Measurements from ENCODE around the gene GALNT18. TPM values are rescaled to one million over a fixed set of nuclear protein-coding genes. Genes with fewer than 3 reads are reported as not detected.

The GALNT18 gene
- total RNA-seq: 1 to 10 TPM; 1.3 TPM
- not detected for polyA plus RNA-seq

GRCh38 chr11:11621573-11622339 is at the start of gene GALNT18:
TSS of gene GALNT18 (minus strand) at chr11:11622005.
- CTCF ChIA-PET: interaction anchor here (0.6 kb wide), 1 partner anchor 29 kb away, joined by 3 read pairs; no protein-coding TSS in a partner anchor
- POLR2A ChIA-PET: no interaction called here
- Histone ChIP-seq H3K4me3 (ENCODE audit: low read length) (no peak within 1 kb of the TSS), H3K27ac (ENCODE audit: low read depth, low read length) (no peak within 1 kb of the TSS), H3K9me3 (ENCODE audit: low read length) (no peaks in the 10 kb centered on the region), H3K36me3 (ENCODE audit: insufficient read depth, low read length) (no peaks in the 10 kb centered on the region), H3K27me3 (ENCODE audit: insufficient read depth, low read length, poor library complexity, severe bottlenecking) (peaks cover 9% of the 10 kb centered on the region), H3K4me1 (ENCODE audit: insufficient read depth, low read length) (no peaks in the 10 kb centered on the region)
- H3K4me3 Mint-ChIP-seq: peak within 1 kb of the TSS in 6 of 7 donors; percentile 24 to 68 (median 46)
- H3K4me1 Mint-ChIP-seq: peaks cover 0 to 18% (median 7%) of the 10 kb centered on the region in 3 donors
- peak in 4 of 5 donors; percentile 13 to 41 (median 26) for DNase-seq
- no peaks in the 10 kb centered on the region for H3K36me3 Mint-ChIP-seq
- no peaks in the 10 kb centered on the region for H3K9me3 Mint-ChIP-seq
- H3K27ac Mint-ChIP-seq: peak within 1 kb of the TSS in 1 of 8 donors; percentile 19
- peaks cover 20 to 57% of the 10 kb centered on the region in 2 donors for H3K27me3 Mint-ChIP-seq

GRCh38 chr11:11670574-11670973 is 48.8 kb upstream of the GALNT18 start:
- no peaks in the 10 kb centered on the region for H3K9me3 ChIP-seq (ENCODE audit: low read length)
- Mint-ChIP-seq H3K4me1 (no peaks in the 10 kb centered on the region), H3K36me3 (no peaks in the 10 kb centered on the region), H3K9me3 (peaks cover 0 to 6% (median 0%) of the 10 kb centered on the region in 5 donors), H3K27ac (no peak overlapping the region), H3K4me3 (no peak overlapping the region), H3K27me3 (peaks cover 14 to 40% of the 10 kb centered on the region in 2 donors)
- POLR2A ChIA-PET: no interaction called here
- H3K4me3 ChIP-seq (ENCODE audit: low read length): no peak overlapping the region
- H3K36me3 ChIP-seq (ENCODE audit: insufficient read depth, low read length): no peaks in the 10 kb centered on the region
- no peaks in the 10 kb centered on the region for H3K4me1 ChIP-seq (ENCODE audit: insufficient read depth, low read length)
- no peaks in the 10 kb centered on the region for H3K27me3 ChIP-seq (ENCODE audit: insufficient read depth, low read length, poor library complexity, severe bottlenecking)
- H3K27ac ChIP-seq (ENCODE audit: low read depth, low read length): no peak overlapping the region
- CTCF ChIA-PET: no interaction called here
- DNase-seq: no peak

- CTCF ChIA-PET: no interaction called here
- Histone ChIP-seq H3K4me1 (ENCODE audit: insufficient read depth, low read length) (no peaks in the 10 kb centered on the region), H3K4me3 (ENCODE audit: low read length) (no peak overlapping the region), H3K27ac (ENCODE audit: low read depth, low read length) (no peak overlapping the region), H3K36me3 (ENCODE audit: insufficient read depth, low read length) (no peaks in the 10 kb centered on the region), H3K27me3 (ENCODE audit: insufficient read depth, low read length, poor library complexity, severe bottlenecking) (no peaks in the 10 kb centered on the region), H3K9me3 (ENCODE audit: low read length) (no peaks in the 10 kb centered on the region)
- H3K9me3 Mint-ChIP-seq: peaks cover 0 to 6% (median 0%) of the 10 kb centered on the region in 5 donors
- H3K4me3 Mint-ChIP-seq: no peak overlapping the region
- no peak overlapping the region for H3K27ac Mint-ChIP-seq
- H3K4me1 Mint-ChIP-seq: no peaks in the 10 kb centered on the region
- H3K27me3 Mint-ChIP-seq: peaks cover 10 to 41% of the 10 kb centered on the region in 2 donors
- POLR2A ChIA-PET: no interaction called here
- H3K36me3 Mint-ChIP-seq: no peaks in the 10 kb centered on the region
- no peak for DNase-seq
These were observed 47.5 kb upstream of the GALNT18 start for GRCh38 chr11:11669233-11669846.

GRCh38 chr11:11668781-11669180 is 47.0 kb upstream of the GALNT18 start:
- no peak overlapping the region for H3K27ac ChIP-seq (ENCODE audit: low read depth, low read length)
- no peaks in the 10 kb centered on the region for H3K36me3 Mint-ChIP-seq
- no peak overlapping the region for H3K4me3 ChIP-seq (ENCODE audit: low read length)
- no peaks in the 10 kb centered on the region for H3K4me1 ChIP-seq (ENCODE audit: insufficient read depth, low read length)
- peaks cover 10 to 46% of the 10 kb centered on the region in 2 donors for H3K27me3 Mint-ChIP-seq
- no peak overlapping the region for H3K27ac Mint-ChIP-seq
- no peak overlapping the region for H3K4me3 Mint-ChIP-seq
- H3K9me3 ChIP-seq (ENCODE audit: low read length): no peaks in the 10 kb centered on the region
- H3K36me3 ChIP-seq (ENCODE audit: insufficient read depth, low read length): no peaks in the 10 kb centered on the region
- DNase-seq: no peak
- POLR2A ChIA-PET: no interaction called here
- H3K27me3 ChIP-seq (ENCODE audit: insufficient read depth, low read length, poor library complexity, severe bottlenecking): no peaks in the 10 kb centered on the region
- no peaks in the 10 kb centered on the region for H3K4me1 Mint-ChIP-seq
- CTCF ChIA-PET: no interaction called here
- peaks cover 0 to 6% (median 0%) of the 10 kb centered on the region in 5 donors for H3K9me3 Mint-ChIP-seq

- Mint-ChIP-seq H3K4me3 (no peak overlapping the region), H3K36me3 (no peaks in the 10 kb centered on the region), H3K27ac (no peak overlapping the region), H3K9me3 (peaks cover 0 to 6% (median 0%) of the 10 kb centered on the region in 5 donors), H3K4me1 (no peaks in the 10 kb centered on the region), H3K27me3 (peaks cover 9 to 46% of the 10 kb centered on the region in 2 donors)
- H3K4me3 ChIP-seq (ENCODE audit: low read length): no peak overlapping the region
- H3K9me3 ChIP-seq (ENCODE audit: low read length): no peaks in the 10 kb centered on the region
- DNase-seq: no peak
- no peaks in the 10 kb centered on the region for H3K27me3 ChIP-seq (ENCODE audit: insufficient read depth, low read length, poor library complexity, severe bottlenecking)
- CTCF ChIA-PET: no interaction called here
- H3K4me1 ChIP-seq (ENCODE audit: insufficient read depth, low read length): no peaks in the 10 kb centered on the region
- POLR2A ChIA-PET: no interaction called here
- H3K36me3 ChIP-seq (ENCODE audit: insufficient read depth, low read length): no peaks in the 10 kb centered on the region
- no peak overlapping the region for H3K27ac ChIP-seq (ENCODE audit: low read depth, low read length)
These were observed 46.5 kb upstream of the GALNT18 start for GRCh38 chr11:11668274-11668673.

GRCh38 chr11:11667056-11667455 is 45.3 kb upstream of the GALNT18 start:
- H3K9me3 Mint-ChIP-seq: peaks cover 0 to 6% (median 0%) of the 10 kb centered on the region in 5 donors
- H3K4me1 Mint-ChIP-seq: no peaks in the 10 kb centered on the region
- Histone ChIP-seq H3K27ac (ENCODE audit: low read depth, low read length) (no peak overlapping the region), H3K9me3 (ENCODE audit: low read length) (no peaks in the 10 kb centered on the region), H3K4me1 (ENCODE audit: insufficient read depth, low read length) (no peaks in the 10 kb centered on the region), H3K27me3 (ENCODE audit: insufficient read depth, low read length, poor library complexity, severe bottlenecking) (no peaks in the 10 kb centered on the region), H3K4me3 (ENCODE audit: low read length) (no peak overlapping the region), H3K36me3 (ENCODE audit: insufficient read depth, low read length) (no peaks in the 10 kb centered on the region)
- H3K27ac Mint-ChIP-seq: no peak overlapping the region
- H3K36me3 Mint-ChIP-seq: no peaks in the 10 kb centered on the region
- CTCF ChIA-PET: no interaction called here
- peaks cover 9 to 41% of the 10 kb centered on the region in 2 donors for H3K27me3 Mint-ChIP-seq
- H3K4me3 Mint-ChIP-seq: no peak overlapping the region
- POLR2A ChIA-PET: no interaction called here
- DNase-seq: no peak

- Mint-ChIP-seq H3K4me3 (no peak overlapping the region), H3K36me3 (no peaks in the 10 kb centered on the region), H3K4me1 (no peaks in the 10 kb centered on the region), H3K27me3 (peaks cover 7 to 47% of the 10 kb centered on the region in 2 donors), H3K9me3 (peaks cover 0 to 6% (median 0%) of the 10 kb centered on the region in 5 donors), H3K27ac (no peak overlapping the region)
- H3K9me3 ChIP-seq (ENCODE audit: low read length): no peaks in the 10 kb centered on the region
- no peak overlapping the region for H3K4me3 ChIP-seq (ENCODE audit: low read length)
- H3K27me3 ChIP-seq (ENCODE audit: insufficient read depth, low read length, poor library complexity, severe bottlenecking): no peaks in the 10 kb centered on the region
- no peak for DNase-seq
- ChIA-PET CTCF (interaction anchor here (0.8 kb wide), 1 partner anchor 17 kb away, joined by 4 read pairs; no protein-coding TSS in a partner anchor), POLR2A (no interaction called here)
- H3K36me3 ChIP-seq (ENCODE audit: insufficient read depth, low read length): no peaks in the 10 kb centered on the region
- no peaks in the 10 kb centered on the region for H3K4me1 ChIP-seq (ENCODE audit: insufficient read depth, low read length)
- no peak overlapping the region for H3K27ac ChIP-seq (ENCODE audit: low read depth, low read length)
These were observed 43.6 kb upstream of the GALNT18 start for GRCh38 chr11:11665407-11665806.

GRCh38 chr11:11663907-11664306 is 42.1 kb upstream of the GALNT18 start:
- H3K9me3 ChIP-seq (ENCODE audit: low read length): no peaks in the 10 kb centered on the region
- Mint-ChIP-seq H3K36me3 (no peaks in the 10 kb centered on the region), H3K4me1 (no peaks in the 10 kb centered on the region), H3K4me3 (no peak overlapping the region), H3K27ac (no peak overlapping the region), H3K27me3 (peaks cover 7 to 42% of the 10 kb centered on the region in 2 donors), H3K9me3 (peaks cover 0 to 6% (median 0%) of the 10 kb centered on the region in 5 donors)
- POLR2A ChIA-PET: no interaction called here
- H3K27ac ChIP-seq (ENCODE audit: low read depth, low read length): no peak overlapping the region
- H3K27me3 ChIP-seq (ENCODE audit: insufficient read depth, low read length, poor library complexity, severe bottlenecking): no peaks in the 10 kb centered on the region
- no peaks in the 10 kb centered on the region for H3K36me3 ChIP-seq (ENCODE audit: insufficient read depth, low read length)
- H3K4me1 ChIP-seq (ENCODE audit: insufficient read depth, low read length): no peaks in the 10 kb centered on the region
- CTCF ChIA-PET: interaction anchor here (1.5 kb wide), 1 partner anchor 15 kb away, joined by 4 read pairs; no protein-coding TSS in a partner anchor
- H3K4me3 ChIP-seq (ENCODE audit: low read length): no peak overlapping the region
- no peak for DNase-seq
